Astrocyte of the cerebellum (primary cell): ENCODE results near the gene LRRIQ1.
A peak's percentile ranks its signal among the peaks of the same experiment; 100 is the strongest.

Experiments
- DNase-seq: peaks from one replicate; pipeline ENCODE4 v3.0.0-alpha.2; 2011; ENCODE audit warnings: low read depth
- H3K4me3 ChIP-seq: 2 replicates; pipeline ENCODE4 v1.5.1; 2011; ENCODE audit warnings: mild to moderate bottlenecking, low read depth, low read length, moderate library complexity
- in situ Hi-C: cut with HindIII; loops from 2 replicates; pipeline ENCODE4 v1.10.0; 2017; ENCODE audit warnings: low sequenced_read_pairs
- TF ChIP-seq, protein P1 (sequence below): IDR thresholded peaks from 2 replicates; pipeline ENCODE4 v1.5.1; 2012; ENCODE audit warnings: low read length, low read depth, moderate library complexity, mild to moderate bottlenecking; ENCODE audit errors: missing control alignments

Gene LRRIQ1

DNA sequence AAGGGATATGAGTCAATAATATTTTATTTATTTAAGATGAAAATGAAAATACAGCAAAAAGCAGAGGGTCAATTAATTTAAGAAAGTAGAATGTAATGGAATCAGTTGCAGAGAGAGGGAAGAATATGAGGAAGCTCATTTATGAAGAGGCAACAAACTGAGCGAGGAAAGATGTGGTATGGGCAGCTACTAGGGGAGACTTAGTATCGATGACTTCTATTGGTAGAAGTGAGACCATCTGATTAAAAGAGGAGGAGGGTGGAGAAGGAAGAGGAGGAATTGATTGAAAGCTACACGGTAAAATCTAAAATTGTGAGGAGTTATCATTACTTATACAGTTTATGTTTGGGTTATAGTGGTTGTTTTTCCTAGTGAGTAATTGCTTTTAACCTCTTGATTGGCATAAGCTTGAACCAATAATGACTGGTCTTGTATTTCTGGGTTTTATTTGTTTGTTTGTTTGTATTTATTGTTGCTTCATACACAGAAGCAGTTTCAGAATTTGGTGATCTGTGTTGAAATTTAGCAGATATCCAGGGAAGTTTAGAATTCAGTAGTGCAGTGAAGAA is 121.0 kb downstream of the LRRIQ1 start:
- DNase-seq: no peak
- no peak overlapping the region for H3K4me3 ChIP-seq
- TF ChIP-seq, protein P1, sequence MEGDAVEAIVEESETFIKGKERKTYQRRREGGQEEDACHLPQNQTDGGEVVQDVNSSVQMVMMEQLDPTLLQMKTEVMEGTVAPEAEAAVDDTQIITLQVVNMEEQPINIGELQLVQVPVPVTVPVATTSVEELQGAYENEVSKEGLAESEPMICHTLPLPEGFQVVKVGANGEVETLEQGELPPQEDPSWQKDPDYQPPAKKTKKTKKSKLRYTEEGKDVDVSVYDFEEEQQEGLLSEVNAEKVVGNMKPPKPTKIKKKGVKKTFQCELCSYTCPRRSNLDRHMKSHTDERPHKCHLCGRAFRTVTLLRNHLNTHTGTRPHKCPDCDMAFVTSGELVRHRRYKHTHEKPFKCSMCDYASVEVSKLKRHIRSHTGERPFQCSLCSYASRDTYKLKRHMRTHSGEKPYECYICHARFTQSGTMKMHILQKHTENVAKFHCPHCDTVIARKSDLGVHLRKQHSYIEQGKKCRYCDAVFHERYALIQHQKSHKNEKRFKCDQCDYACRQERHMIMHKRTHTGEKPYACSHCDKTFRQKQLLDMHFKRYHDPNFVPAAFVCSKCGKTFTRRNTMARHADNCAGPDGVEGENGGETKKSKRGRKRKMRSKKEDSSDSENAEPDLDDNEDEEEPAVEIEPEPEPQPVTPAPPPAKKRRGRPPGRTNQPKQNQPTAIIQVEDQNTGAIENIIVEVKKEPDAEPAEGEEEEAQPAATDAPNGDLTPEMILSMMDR: no peak
- in situ Hi-C loops: loop anchor here (25.0 kb wide), 1 partner anchor 280 kb away; no protein-coding TSS in a partner anchor

DNA sequence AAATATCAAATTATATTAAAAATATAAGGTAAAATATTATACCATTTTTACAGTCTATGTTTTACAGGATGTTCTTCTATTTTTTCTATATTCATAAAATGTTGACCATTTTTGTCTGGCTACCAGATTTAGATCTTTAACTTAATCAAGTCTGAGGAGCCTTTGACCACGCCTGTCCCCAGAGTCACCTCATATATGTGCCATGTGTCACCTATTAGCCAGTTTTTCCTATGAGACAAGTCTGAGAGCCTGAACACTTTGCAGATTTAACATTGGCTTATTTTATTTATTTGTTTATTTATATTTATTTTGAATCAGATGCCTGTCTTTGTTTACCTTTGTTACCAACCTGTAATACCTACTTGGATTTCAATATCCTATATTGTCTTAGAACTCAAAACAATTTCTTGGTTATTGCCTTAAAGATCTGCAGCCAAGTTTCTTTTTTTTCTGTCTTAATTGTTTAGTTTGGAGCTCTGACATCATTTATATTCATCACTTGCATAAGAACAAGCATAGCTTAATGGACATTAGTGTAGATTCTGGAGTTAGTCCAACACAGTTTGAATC is 127.7 kb downstream of the LRRIQ1 start:
- TF ChIP-seq, protein P1: no peak
- in situ Hi-C loops: loop anchor here (25.0 kb wide), 1 partner anchor 273 kb away; no protein-coding TSS in a partner anchor
- H3K4me3 ChIP-seq: no peak overlapping the region
- DNase-seq: no peak

DNA sequence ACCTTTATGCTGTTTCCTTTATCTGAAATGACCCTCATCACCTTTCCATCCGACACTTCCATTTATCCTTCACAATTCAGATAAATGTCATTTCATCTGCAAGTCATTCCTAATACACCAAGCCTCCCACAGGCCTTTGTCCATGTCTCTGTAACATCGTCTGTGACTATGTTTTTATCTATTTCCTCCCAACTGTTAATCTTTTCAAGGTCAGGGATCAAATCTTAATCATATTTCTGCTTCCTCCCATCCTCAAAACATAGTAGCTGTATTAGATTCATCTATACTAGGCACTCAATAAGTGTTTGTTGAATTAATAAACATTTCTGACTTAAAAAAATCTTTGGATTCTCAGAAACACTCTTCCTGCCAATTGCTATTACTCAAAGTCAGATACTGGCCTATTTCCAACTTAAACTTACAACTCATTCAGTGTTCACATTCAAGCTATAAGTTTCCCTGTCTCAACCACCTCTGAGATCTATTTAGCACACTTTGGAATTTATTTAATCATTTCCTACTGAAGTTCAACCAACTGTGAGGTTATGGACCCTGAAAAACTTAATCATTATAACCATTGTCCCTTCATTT is 143.6 kb downstream of the LRRIQ1 start:
- DNase-seq: peak; percentile 52
- H3K4me3 ChIP-seq: no peak overlapping the region
- in situ Hi-C loops: no loop called here
- TF ChIP-seq, protein P1: no peak

DNA sequence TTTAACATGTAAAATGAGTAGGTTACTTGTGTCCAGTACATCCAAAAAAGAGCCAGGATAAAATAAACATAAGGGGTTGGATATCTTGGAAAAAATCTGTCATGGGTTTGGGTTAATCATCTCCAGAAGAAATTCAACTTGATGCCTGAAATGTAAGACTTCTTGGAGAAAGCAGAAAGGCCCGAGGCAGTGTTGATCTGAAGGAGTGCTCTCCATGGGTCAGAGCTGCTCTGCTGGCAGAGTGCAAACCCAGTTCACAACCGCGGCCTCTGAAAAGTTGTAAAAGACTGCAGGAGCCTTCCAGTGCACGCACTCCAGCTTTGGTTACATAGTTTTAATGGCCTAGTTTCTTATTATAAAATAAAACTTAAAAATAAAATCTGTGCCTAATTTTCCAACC is 146.5 kb downstream of the LRRIQ1 start:
- H3K4me3 ChIP-seq: no peak overlapping the region
- TF ChIP-seq, protein P1: no peak
- DNase-seq: no peak
- in situ Hi-C loops: no loop called here

DNA sequence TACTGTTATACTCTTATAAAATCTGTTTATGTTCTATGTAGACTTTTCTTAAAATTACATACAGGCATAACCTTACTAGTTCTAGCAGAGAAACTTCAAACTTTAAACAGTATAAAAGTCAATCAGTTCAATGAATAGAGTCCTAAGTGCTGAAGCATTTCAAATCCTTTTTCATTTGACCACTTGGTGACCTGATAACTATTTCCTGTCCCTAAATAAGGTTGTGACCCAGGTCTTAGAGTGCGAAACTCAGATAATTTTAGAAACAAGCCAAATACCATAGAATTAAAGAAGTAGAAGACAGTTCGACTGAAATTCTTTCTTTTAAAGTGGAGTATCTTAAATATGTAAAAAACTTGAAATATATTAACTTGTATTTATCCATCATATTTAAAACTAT is 147.7 kb downstream of the LRRIQ1 start:
- TF ChIP-seq, protein P1: no peak
- no peak overlapping the region for H3K4me3 ChIP-seq
- no peak for DNase-seq
- in situ Hi-C loops: no loop called here

DNA sequence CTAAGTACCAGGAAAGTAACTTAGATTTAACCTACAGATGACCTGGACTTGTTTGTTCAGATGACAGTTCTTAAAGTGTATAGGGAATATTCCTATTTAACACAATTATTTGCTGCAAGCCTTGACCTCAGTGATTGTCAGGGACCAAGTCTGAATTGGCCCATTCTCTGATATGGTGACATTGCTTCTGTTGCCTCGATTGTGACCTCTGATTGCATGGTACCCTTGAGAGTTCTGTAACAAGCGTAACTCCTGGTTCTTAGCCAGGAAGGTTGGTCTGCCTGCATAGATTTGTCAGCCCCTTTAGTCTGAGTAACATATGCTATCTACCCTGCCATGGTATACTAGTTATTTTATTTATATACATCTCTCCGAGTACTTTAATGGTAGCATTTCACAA is 150.1 kb downstream of the LRRIQ1 start:
- no peak for DNase-seq
- no peak overlapping the region for H3K4me3 ChIP-seq
- in situ Hi-C loops: no loop called here
- TF ChIP-seq, protein P1: no peak
